HepG2 (cell line): Measurements from ENCODE around the gene YAP1. TPM values are rescaled to one million over a fixed set of nuclear protein-coding genes. Genes with fewer than 3 reads are reported as not detected.
A peak's percentile ranks its signal among the peaks of the same experiment; 100 is the strongest.

Source experiments
- GFI1 ChIP-seq: sonication (generic); formaldehyde crosslinking; IDR thresholded peaks from 2 replicates; pipeline ENCODE4 v1.5.0; 2020; ENCODE audit warnings: missing genetic modification reagents, mild to moderate bottlenecking, borderline replicate concordance
- HNF4A ChIP-seq: sonication (generic); formaldehyde crosslinking; IDR thresholded peaks from 2 replicates; pipeline ENCODE4 v1.4.0; 2020; ENCODE audit warnings: missing genetic modification reagents
- SAP130 ChIP-seq: IDR thresholded peaks from 2 replicates; pipeline ENCODE4 v1.6.1; 2016; ENCODE audit warnings: low read depth
- SATB2 ChIP-seq: sonication (generic); formaldehyde crosslinking; IDR thresholded peaks from 2 replicates; pipeline ENCODE4 v1.5.0; 2020; ENCODE audit warnings: missing genetic modification reagents
- SCMH1 ChIP-seq: sonication (generic); formaldehyde crosslinking; IDR thresholded peaks from 2 replicates; pipeline ENCODE4 v1.9.0; 2021; ENCODE audit warnings: missing genetic modification reagents, mild to moderate bottlenecking, borderline replicate concordance
- SNRNP70 ChIP-seq: fragments of 200-400 bp; formaldehyde crosslinking; IDR thresholded peaks from 2 replicates; pipeline ENCODE4 v1.6.1; 2017; ENCODE audit warnings: mild to moderate bottlenecking, low read depth, low read length, moderate library complexity
- THAP11 ChIP-seq: IDR thresholded peaks from 2 replicates; pipeline ENCODE4 v1.6.1; 2016; ENCODE audit warnings: missing biosample characterization, missing genetic modification reagents
- ZNF317 ChIP-seq: sonication (generic); formaldehyde crosslinking; IDR thresholded peaks from 2 replicates; pipeline ENCODE4 v1.5.0; 2020; ENCODE audit warnings: mild to moderate bottlenecking, missing genetic modification reagents
- ZNF33B ChIP-seq: sonication (generic); formaldehyde crosslinking; IDR thresholded peaks from 2 replicates; pipeline ENCODE4 v1.5.1; 2020; ENCODE audit warnings: mild to moderate bottlenecking, missing genetic modification reagents
- ZNF709 ChIP-seq: sonication (generic); formaldehyde crosslinking; IDR thresholded peaks from 2 replicates; pipeline ENCODE4 v1.5.0; 2020; ENCODE audit warnings: mild to moderate bottlenecking, missing genetic modification reagents
- ZSCAN31 ChIP-seq: sonication (generic); formaldehyde crosslinking; IDR thresholded peaks from 2 replicates; pipeline ENCODE4 v1.5.0; 2020; ENCODE audit warnings: low read depth, mild to moderate bottlenecking, missing genetic modification reagents
- polyA plus RNA-seq, 8 experiments: library from polyadenylated mRNA; depleted of rRNA in 3 of 8; stranded (reverse) in 7 of 8; unstranded in 1 of 8; fragments of >200 nt; fragmentation: Illumina TruSeq in 4 of 8; extraction: Trizol in 4 of 8; gene quantifications; 2 replicates each; pipeline versions ENCODE4 v1.2.1 to v1.2.3, GENCODE V29; 2011 to 2016; ENCODE audit warnings: low read depth in 4 of 8, missing spikeins in 1 of 8, mixed read lengths in 1 of 8; ENCODE audit not compliant: insufficient read depth in 1 of 8
- total RNA-seq, 5 experiments: library from RNA; depleted of rRNA; stranded (reverse); fragments of >200 nt; fragmentation: Illumina TruSeq; extraction: Trizol; gene quantifications; 2 replicates each; pipeline ENCODE4 v1.2.3, GENCODE V29; 2016; ENCODE audit warnings: low read depth in 1 of 5
- TF ChIP-seq, protein P1 (sequence below): sonication (generic); formaldehyde crosslinking; IDR thresholded peaks from 2 replicates; pipeline ENCODE4 v1.4.0; 2020; ENCODE audit warnings: missing genetic modification reagents
- TF ChIP-seq, protein P2 (sequence below): sonication (generic); formaldehyde crosslinking; IDR thresholded peaks from 2 replicates; pipeline ENCODE4 v1.4.0; 2020; ENCODE audit warnings: missing genetic modification reagents, borderline replicate concordance
- TF ChIP-seq, protein P3 (sequence below): sonication (generic); formaldehyde crosslinking; IDR thresholded peaks from 2 replicates; pipeline ENCODE4 v1.4.0; 2020; ENCODE audit warnings: low read depth, mild to moderate bottlenecking, missing genetic modification reagents
- TF ChIP-seq, protein P4 (sequence below): sonication (generic); formaldehyde crosslinking; IDR thresholded peaks from 2 replicates; pipeline ENCODE4 v1.4.0; 2020; ENCODE audit warnings: missing genetic modification reagents
- TF ChIP-seq, protein P5 (sequence below): sonication (generic); formaldehyde crosslinking; IDR thresholded peaks from 2 replicates; pipeline ENCODE4 v1.4.0; 2020; ENCODE audit warnings: missing genetic modification reagents

The YAP1 gene
- total and polyA plus RNA-seq, 2 of the 13 experiments (the other 11 are each of a cell fraction or from before 2014, with no cell fraction given): 59.5 to 91.0 TPM

DNA sequence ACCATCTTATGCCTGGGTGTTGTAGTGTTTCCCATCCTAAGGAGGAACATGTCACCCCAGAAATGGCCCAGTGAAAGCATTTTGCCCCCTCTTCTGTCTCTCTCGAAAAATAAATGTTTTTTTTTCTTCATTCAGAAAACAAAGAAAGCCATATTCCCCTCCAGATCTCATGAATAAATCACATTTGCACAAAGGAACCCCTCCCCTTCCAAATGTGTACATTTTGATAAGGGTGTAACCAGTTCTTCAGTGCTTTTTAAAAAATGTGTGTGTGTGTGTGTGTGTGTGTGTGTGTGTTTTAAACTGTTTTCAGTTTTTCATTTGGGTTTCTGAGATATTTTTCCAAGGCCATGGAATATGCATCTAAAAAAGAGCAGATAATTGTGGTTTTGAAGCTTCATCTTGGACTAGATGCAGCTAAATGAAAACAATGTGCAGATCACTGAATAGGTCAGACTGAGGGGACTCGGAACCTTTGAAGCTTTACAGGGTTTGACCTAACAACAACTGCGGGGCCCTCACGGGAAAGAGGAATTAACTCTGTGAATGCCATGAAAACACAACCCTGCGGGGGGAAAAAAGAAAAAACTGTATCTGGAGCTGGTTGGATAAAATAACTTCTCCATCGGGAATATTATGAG lies 76.4 kb downstream of the YAP1 start (continued):
- TF ChIP-seq, protein P1, sequence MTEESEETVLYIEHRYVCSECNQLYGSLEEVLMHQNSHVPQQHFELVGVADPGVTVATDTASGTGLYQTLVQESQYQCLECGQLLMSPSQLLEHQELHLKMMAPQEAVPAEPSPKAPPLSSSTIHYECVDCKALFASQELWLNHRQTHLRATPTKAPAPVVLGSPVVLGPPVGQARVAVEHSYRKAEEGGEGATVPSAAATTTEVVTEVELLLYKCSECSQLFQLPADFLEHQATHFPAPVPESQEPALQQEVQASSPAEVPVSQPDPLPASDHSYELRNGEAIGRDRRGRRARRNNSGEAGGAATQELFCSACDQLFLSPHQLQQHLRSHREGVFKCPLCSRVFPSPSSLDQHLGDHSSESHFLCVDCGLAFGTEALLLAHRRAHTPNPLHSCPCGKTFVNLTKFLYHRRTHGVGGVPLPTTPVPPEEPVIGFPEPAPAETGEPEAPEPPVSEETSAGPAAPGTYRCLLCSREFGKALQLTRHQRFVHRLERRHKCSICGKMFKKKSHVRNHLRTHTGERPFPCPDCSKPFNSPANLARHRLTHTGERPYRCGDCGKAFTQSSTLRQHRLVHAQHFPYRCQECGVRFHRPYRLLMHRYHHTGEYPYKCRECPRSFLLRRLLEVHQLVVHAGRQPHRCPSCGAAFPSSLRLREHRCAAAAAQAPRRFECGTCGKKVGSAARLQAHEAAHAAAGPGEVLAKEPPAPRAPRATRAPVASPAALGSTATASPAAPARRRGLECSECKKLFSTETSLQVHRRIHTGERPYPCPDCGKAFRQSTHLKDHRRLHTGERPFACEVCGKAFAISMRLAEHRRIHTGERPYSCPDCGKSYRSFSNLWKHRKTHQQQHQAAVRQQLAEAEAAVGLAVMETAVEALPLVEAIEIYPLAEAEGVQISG (CRISPR knock-in tag): no peak; the same call in 1 of the 2 replicates
- TF ChIP-seq THAP11: 0 out of 2 replicates have a peak, but pooled peaks have one; percentile 15
- no peak for TF ChIP-seq ZNF33B (CRISPR knock-in tag)
- TF ChIP-seq ZNF317: no peak
- no peak for TF ChIP-seq SCMH1 (CRISPR knock-in tag)
- no peak for TF ChIP-seq ZNF709
- TF ChIP-seq, protein P2, sequence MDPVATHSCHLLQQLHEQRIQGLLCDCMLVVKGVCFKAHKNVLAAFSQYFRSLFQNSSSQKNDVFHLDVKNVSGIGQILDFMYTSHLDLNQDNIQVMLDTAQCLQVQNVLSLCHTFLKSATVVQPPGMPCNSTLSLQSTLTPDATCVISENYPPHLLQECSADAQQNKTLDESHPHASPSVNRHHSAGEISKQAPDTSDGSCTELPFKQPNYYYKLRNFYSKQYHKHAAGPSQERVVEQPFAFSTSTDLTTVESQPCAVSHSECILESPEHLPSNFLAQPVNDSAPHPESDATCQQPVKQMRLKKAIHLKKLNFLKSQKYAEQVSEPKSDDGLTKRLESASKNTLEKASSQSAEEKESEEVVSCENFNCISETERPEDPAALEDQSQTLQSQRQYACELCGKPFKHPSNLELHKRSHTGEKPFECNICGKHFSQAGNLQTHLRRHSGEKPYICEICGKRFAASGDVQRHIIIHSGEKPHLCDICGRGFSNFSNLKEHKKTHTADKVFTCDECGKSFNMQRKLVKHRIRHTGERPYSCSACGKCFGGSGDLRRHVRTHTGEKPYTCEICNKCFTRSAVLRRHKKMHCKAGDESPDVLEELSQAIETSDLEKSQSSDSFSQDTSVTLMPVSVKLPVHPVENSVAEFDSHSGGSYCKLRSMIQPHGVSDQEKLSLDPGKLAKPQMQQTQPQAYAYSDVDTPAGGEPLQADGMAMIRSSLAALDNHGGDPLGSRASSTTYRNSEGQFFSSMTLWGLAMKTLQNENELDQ: no peak
- TF ChIP-seq, protein P3, sequence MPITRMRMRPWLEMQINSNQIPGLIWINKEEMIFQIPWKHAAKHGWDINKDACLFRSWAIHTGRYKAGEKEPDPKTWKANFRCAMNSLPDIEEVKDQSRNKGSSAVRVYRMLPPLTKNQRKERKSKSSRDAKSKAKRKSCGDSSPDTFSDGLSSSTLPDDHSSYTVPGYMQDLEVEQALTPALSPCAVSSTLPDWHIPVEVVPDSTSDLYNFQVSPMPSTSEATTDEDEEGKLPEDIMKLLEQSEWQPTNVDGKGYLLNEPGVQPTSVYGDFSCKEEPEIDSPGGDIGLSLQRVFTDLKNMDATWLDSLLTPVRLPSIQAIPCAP: no peak
- no peak for TF ChIP-seq SNRNP70
- TF ChIP-seq SAP130 (CRISPR knock-in tag): peak; percentile 60
- TF ChIP-seq, protein P4, sequence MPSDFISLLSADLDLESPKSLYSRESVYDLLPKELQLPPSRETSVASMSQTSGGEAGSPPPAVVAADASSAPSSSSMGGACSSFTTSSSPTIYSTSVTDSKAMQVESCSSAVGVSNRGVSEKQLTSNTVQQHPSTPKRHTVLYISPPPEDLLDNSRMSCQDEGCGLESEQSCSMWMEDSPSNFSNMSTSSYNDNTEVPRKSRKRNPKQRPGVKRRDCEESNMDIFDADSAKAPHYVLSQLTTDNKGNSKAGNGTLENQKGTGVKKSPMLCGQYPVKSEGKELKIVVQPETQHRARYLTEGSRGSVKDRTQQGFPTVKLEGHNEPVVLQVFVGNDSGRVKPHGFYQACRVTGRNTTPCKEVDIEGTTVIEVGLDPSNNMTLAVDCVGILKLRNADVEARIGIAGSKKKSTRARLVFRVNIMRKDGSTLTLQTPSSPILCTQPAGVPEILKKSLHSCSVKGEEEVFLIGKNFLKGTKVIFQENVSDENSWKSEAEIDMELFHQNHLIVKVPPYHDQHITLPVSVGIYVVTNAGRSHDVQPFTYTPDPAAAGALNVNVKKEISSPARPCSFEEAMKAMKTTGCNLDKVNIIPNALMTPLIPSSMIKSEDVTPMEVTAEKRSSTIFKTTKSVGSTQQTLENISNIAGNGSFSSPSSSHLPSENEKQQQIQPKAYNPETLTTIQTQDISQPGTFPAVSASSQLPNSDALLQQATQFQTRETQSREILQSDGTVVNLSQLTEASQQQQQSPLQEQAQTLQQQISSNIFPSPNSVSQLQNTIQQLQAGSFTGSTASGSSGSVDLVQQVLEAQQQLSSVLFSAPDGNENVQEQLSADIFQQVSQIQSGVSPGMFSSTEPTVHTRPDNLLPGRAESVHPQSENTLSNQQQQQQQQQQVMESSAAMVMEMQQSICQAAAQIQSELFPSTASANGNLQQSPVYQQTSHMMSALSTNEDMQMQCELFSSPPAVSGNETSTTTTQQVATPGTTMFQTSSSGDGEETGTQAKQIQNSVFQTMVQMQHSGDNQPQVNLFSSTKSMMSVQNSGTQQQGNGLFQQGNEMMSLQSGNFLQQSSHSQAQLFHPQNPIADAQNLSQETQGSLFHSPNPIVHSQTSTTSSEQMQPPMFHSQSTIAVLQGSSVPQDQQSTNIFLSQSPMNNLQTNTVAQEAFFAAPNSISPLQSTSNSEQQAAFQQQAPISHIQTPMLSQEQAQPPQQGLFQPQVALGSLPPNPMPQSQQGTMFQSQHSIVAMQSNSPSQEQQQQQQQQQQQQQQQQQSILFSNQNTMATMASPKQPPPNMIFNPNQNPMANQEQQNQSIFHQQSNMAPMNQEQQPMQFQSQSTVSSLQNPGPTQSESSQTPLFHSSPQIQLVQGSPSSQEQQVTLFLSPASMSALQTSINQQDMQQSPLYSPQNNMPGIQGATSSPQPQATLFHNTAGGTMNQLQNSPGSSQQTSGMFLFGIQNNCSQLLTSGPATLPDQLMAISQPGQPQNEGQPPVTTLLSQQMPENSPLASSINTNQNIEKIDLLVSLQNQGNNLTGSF (CRISPR knock-in tag): no peak
- TF ChIP-seq, protein P5, sequence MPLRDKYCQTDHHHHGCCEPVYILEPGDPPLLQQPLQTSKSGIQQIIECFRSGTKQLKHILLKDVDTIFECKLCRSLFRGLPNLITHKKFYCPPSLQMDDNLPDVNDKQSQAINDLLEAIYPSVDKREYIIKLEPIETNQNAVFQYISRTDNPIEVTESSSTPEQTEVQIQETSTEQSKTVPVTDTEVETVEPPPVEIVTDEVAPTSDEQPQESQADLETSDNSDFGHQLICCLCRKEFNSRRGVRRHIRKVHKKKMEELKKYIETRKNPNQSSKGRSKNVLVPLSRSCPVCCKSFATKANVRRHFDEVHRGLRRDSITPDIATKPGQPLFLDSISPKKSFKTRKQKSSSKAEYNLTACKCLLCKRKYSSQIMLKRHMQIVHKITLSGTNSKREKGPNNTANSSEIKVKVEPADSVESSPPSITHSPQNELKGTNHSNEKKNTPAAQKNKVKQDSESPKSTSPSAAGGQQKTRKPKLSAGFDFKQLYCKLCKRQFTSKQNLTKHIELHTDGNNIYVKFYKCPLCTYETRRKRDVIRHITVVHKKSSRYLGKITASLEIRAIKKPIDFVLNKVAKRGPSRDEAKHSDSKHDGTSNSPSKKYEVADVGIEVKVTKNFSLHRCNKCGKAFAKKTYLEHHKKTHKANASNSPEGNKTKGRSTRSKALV (CRISPR knock-in tag): no peak
- TF ChIP-seq GFI1: peak; percentile 70; the same call in 1 of the 2 replicates
- TF ChIP-seq HNF4A (CRISPR knock-in tag): peak; percentile 50; the same call in 1 of the 2 replicates
- TF ChIP-seq ZSCAN31: no peak
- no peak for TF ChIP-seq SATB2 (CRISPR knock-in tag)
